Brain pericyte (primary cell): ENCODE results near the gene CCDC116.
"Not testable (repeated sequence)": the region's sequence is repeated elsewhere in the genome, so short reads cannot be mapped to it uniquely, and the experiment has no call there.

ENCODE experiments used
- DNase-seq: peaks from one replicate; pipeline ENCODE4 v3.0.0-alpha.2; 2012; ENCODE audit warnings: low read depth, low spot score

The CCDC116 gene

DNA sequence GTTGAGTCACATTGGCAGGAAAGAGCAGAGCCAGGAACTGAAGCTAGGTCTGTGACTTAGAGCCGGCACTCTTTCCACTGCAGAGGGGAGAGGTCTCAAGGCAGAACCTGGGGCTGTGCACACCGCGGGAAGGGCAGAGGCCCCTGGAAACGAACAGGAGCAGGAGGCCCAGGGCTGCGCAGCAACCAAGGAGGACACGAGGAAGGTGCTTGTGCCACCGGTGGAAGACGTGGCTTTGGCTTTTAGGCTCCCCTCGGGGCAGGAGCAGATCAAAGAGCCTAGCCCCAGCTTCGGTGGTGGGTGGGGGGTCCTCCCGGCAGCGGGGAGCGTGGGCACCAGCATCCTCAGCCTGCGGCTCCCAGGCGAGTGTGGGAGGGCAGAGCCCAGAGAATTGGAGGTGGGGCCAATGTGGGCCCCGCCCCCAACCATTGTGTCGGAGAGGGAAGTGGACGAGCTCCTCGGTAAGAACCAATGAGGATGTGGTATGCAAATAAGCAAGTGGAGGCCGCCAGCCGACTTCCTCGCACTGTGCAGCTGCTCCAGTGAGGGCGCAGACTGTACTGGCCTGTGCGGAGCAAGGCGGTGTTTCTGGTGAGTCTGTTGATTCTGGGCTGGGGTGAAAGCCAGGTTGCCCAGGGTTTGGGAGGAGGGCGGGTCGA lies at the start of gene CCDC116:
CCDC116 (plus strand) TSS at position 524 of the 659 bp plus-strand sequence. CDS start 422 bp downstream, outside the sequence.
- DNase-seq = no peak

GRCh38 chr22:21582801-21583740 lies 49.5 kb upstream of the CCDC116 start:
- no peak for DNase-seq

DNA sequence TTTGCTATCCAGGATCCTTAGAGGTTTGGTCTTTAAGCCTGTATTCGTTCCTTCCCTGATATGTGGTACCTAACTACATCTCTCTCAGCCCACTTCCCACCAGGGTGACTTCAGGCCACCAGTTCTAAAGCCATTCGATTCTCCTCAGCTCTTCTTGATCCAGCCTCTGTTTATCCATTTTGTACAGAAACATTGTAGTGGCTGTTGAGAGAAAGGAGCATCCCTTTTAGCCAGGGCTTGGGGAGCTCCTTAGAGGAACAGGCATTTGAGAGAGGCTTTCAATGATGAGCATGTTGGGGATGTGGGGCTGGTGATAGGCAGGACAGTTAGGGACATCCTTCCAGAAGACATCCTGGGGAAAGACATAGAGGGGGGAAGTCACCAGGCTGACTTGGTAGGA lies 47.2 kb upstream of the CCDC116 start:
- DNase-seq = no peak

DNA sequence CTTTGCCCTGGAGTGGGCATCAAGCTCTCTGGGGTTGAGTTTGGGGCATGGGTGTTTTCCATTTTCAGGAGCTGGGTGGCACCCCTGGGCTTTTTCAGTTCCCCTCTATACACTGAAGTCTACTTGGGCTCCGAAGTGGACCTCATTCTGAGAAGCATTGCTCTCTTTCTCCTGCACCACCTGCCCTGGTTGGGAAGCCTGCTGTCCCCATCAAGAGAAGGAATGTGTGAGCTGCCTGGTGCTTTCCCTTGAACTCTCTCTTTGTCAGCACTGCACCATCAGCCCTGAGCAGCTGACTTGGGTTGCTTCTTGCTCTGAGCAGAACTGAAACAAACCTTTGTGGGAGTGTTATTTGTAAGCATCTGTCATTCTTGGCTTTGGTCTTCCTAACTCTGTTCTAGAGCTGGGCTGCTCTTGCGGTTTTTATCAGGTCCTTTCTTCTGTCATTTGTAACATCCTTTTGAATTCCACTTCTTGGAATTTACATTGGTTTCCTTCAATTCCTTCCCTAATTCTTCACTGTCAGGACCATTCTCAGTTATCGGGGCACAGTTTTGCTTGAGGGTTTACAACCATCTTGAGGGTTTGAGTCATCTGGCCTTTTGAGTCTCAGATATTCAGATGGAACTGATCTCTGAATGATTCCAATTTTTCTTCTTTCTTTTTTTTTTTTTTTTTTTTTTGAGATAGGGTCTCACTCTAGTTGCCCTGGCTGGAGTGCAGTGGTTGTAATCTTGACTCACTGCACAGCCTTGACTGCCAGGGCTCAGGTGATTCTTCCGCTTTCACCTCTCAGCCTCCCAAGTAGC lies 44.6 kb upstream of the CCDC116 start:
- DNase-seq = no peak

DNA sequence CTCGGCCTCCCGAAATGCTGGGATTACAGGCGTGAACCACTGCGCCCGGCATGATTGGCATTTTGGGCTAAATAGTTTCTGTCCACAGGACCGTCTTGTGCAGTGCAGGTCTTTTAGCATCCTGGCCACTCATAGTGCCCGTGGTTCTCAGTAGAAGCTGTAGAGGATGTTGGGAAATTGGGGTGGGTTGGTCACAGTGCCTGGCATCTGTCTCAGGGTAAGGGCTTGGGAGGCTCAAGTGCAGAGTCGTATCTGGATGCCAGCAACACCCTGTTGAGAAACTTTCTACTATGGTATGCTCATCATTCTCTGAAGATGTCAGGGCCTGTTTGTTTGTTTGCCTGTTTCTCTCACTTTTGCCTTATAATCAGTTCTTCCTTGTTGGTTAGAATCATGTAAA lies 43.2 kb upstream of the CCDC116 start:
- DNase-seq = no peak

- DNase-seq = no peak
Observed at GRCh38 chr22:21590809-21591641, 41.5 kb upstream of the CCDC116 start.

DNA sequence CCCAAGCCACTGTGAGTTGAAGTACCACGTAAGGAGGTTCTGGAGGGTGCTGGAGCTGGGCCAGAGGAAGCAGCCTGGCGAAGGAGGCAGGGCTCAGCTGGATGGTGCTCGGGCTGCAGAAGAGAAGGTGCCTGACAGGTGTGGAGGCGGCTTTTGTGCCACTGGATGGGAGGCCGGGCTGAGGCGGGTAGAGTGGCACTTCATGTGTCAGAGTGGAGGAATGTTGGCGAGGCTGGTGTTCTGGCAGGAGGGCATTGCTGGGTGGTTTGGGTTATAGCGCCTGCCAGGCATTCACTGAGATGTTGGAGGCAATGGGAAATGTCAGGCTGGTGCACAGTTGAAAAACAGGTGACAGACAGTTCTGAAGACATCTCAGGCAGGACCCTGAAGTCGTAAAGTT lies 40.9 kb upstream of the CCDC116 start:
- DNase-seq = no peak

- DNase-seq = no peak
Observed at GRCh38 chr22:21592422-21592821, 40.1 kb upstream of the CCDC116 start.

DNA sequence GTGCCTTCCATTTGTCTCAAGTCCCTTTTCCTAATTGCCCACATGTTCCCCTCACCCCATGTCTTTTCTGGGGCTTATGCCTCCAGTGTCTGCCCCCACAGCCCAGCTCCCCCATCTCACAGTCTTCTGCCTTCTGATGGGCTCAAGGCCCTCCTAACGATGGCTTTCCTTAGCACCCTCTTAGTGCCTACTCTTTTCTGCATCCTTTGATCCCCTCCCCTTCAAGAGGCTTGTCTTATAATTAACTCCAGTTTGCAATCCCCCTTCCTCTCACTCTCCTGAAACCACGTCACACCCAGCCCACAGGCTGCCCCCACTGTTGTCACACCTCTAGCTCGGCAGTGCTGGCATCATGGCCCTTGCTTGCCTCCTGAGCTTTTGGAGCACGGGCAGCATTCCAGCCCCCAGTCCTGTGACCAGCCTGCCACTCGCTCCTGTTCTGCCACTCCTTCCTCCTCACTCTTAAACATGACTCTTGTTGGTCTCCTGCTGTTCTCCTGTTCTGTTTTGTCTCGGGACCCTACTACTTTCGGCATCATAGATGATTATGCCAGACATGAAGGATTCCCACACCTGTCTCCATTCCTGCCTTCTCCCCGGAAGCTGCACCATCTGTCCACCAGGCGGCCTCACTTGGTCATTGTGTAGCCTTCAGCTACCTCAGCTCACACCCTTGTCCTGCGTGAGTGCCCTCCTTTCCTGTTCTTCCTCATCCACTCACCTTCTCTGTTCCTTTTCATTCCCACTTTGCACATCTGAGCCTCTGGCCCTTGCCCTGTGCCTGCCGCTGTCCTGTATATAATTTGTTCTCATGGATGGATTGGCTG lies 38.9 kb upstream of the CCDC116 start:
- DNase-seq = no peak

DNA sequence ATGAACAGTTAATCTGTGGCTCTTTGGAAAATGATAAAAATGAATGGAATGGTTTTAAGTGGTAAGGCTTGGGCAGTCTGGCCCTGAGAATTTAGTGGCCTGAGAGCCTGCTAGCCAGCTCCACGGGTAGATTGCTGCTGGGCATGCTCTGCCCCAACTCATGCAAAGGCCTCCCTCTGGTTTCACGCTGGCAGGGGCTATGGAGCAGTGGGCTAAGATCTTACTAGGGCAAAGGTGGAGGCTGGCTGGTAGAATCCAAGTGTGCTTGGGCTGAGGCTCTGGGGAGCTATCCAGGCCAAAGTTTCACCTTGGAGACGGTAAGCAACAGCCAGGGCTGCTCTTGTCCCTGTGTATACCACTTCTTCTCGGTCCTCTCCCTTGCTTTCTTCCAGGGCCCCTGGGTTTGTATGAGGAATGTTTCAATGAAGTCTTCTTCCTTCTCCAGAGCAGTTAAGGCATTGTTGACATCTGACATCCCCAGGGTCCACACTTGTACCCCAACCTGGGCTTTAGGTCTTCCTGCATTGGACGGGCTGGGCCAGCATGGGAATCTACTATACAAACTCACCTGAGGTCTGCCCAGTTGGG lies 37.6 kb upstream of the CCDC116 start:
- no peak for DNase-seq

DNA sequence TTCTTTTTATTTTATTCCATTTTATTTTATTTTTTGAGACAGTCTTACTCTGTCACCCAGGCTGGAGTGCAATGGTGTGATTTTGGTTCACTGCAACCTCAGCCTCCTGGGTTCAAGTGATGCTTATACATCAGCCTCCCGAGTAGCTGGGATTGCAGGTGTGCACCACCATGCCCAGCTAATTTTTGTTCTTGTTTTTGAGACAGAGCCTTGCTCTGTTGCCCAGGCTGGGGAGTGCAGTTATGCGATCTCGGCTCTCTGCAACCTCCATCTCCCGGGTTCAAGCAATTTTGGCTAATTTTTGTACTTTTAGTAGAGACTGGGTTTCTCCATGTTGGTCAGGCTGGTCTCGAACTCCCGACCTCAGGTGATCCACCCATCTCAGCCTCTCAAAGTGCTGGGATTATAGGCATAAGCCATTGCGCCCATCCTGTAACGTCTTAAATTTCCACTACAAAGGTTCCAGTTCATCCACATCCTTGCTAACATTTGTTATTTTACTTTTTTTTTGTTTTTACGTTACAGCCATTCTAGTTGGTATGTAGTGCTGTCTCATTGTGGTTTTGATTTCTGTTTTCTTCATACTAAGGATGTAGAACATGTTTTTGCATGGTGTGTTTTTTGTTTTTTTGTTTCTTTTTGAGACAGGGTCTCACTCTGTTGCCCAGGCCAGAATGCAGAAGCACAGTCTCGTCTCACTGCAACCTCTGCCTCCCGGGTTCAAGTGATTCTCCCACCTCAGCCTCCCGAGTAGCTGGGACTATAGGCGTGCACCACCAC lies 36.0 kb upstream of the CCDC116 start:
- not testable (repeated sequence) for DNase-seq

- DNase-seq = no peak
Observed at GRCh38 chr22:21598302-21598701, 34.3 kb upstream of the CCDC116 start.

- DNase-seq = no peak
Observed at GRCh38 chr22:21599053-21599893, 33.3 kb upstream of the CCDC116 start.

- DNase-seq = no peak
Observed at GRCh38 chr22:21602579-21602978, 30.0 kb upstream of the CCDC116 start.

DNA sequence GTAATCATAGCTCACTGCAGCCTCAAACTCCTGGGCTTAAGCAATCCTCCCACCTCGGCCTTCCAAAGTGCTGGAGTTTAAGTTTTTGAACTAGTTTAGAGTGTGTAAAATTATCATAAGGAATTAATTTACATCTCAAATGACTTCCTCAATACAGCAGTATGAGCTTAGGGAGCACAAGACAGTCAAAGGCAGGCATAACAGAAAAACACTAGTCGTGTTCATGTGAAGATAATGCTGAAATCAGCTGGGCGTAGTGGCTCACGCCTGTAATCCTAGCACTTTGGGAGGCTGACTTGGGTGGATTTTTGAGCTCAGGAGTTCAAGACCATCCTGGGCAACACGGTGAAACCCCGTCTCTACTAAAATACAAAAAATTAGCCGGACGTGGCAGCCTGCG lies 28.6 kb upstream of the CCDC116 start:
- DNase-seq = no peak

DNA sequence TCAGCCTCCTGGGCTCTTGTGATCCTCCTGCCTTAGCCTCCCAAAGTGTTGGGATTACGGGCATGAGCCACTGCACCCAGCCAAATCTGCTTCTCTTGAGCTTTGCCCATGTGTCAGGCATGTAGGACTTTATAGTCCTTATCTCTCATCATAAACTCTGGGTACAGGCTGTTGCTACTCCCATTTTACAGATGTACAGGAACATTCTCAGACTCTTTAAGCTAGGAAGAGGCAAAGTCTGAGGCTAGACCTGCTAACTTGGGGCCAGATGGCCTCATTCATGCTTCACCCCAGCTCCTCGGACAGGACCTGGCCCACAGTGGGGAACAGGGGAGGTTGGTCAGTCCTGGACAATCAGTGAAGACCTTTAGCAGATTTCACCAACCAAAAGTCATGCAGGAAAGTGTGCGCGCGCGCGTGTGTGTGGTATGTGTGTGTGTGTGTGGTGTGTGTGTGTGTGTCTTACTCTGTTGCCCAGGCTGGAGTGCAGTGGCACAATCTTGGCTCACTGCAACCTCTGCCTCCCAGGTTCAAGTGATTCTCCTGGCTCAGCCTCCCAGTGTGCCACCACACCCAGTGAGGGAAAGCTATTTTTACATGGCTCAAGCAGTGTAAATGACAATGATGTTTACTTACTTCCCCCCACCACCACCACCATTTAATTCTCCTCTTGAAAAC lies 26.5 kb upstream of the CCDC116 start:
- no peak for DNase-seq

GRCh38 chr22:21606775-21607174 lies 25.8 kb upstream of the CCDC116 start:
- no peak for DNase-seq
